Keratinocyte (primary cell): ENCODE data around the gene CEACAM18. TPM values are rescaled to one million over a fixed set of nuclear protein-coding genes. Genes with fewer than 3 reads are reported as not detected.

Source experiments
- DNase-seq: peaks from one replicate; pipeline ENCODE4 v3.0.0-alpha.2; 2011; ENCODE audit warnings: low read depth, missing footprints, low spot score
- FAIRE-seq: peaks from 2 replicates; lab custom pipeline; 2011; peaks lifted over from hg19 to GRCh38; lab: Jason Lieb, UNC
- H2AFZ ChIP-seq: 2 replicates; pipeline ENCODE4 v1.6.0; 2012; ENCODE audit warnings: low read length, control low read depth, inconsistent platforms; ENCODE audit not compliant: control insufficient read depth
- H3K27ac ChIP-seq: 2 replicates; pipeline ENCODE4 v1.5.1; 2011; ENCODE audit warnings: low read length; ENCODE audit not compliant: control insufficient read depth, insufficient read depth
- H3K27me3 ChIP-seq: 3 replicates; pipeline ENCODE4 v1.6.0; 2011; ENCODE audit warnings: low read length; ENCODE audit not compliant: control insufficient read depth, insufficient read depth; ENCODE audit errors: extremely low read depth
- H3K36me3 ChIP-seq, 2 experiments: 2 replicates in 1 of 2; 3 replicates in 1 of 2; pipeline ENCODE4 v1.5.1; 2011; ENCODE audit warnings: low read length in 2 of 2, mild to moderate bottlenecking in 1 of 2; ENCODE audit not compliant: control insufficient read depth in 2 of 2, insufficient read depth in 2 of 2; ENCODE audit errors: extremely low read depth in 1 of 2
- H3K4me1 ChIP-seq: 3 replicates; pipeline ENCODE4 v1.5.1; 2011; ENCODE audit warnings: low read length; ENCODE audit not compliant: control insufficient read depth, insufficient read depth; ENCODE audit errors: extremely low read depth
- H3K4me2 ChIP-seq: 3 replicates; pipeline ENCODE4 v1.6.0; 2011; ENCODE audit warnings: low read depth, low read length; ENCODE audit not compliant: control insufficient read depth, insufficient read depth; ENCODE audit errors: extremely low read depth
- H3K4me3 ChIP-seq, 3 experiments: fragments of 200-600 bp in 1 of 3; sonication (generic) in 1 of 3; 2 replicates in 2 of 3; 3 replicates in 1 of 3; pipeline ENCODE4 v1.5.1; 2011 to 2016; ENCODE audit warnings: low read length in 3 of 3, mild to moderate bottlenecking in 3 of 3, control low read depth in 2 of 3, inconsistent platforms in 1 of 3, low read depth in 1 of 3, mixed read lengths in 1 of 3, mixed run types in 1 of 3, moderate library complexity in 1 of 3; ENCODE audit not compliant: control insufficient read depth in 2 of 3, insufficient read depth in 2 of 3; ENCODE audit errors: extremely low read depth in 1 of 3
- H3K79me2 ChIP-seq: 2 replicates; pipeline ENCODE4 v1.6.0; 2012; ENCODE audit warnings: low read length; ENCODE audit not compliant: control insufficient read depth, insufficient read depth
- H3K9ac ChIP-seq: 3 replicates; pipeline ENCODE4 v1.6.0; 2011; ENCODE audit warnings: low read length; ENCODE audit not compliant: control insufficient read depth, insufficient read depth; ENCODE audit errors: extremely low read depth
- H3K9me1 ChIP-seq: 3 replicates; pipeline ENCODE4 v1.6.0; 2011; ENCODE audit warnings: low read length; ENCODE audit not compliant: control insufficient read depth, insufficient read depth; ENCODE audit errors: extremely low read depth
- H3K9me3 ChIP-seq: 2 replicates; pipeline ENCODE4 v1.5.1; 2012; ENCODE audit warnings: low read depth, low read length; ENCODE audit not compliant: control insufficient read depth
- H4K20me1 ChIP-seq: 3 replicates; pipeline ENCODE4 v1.6.0; 2011; ENCODE audit warnings: low read length; ENCODE audit not compliant: control insufficient read depth, insufficient read depth; ENCODE audit errors: extremely low read depth
- EZH2 ChIP-seq: IDR thresholded peaks from one replicate; pipeline ENCODE4 v1.6.1; 2012; ENCODE audit warnings: inconsistent platforms, mild to moderate bottlenecking, low read length, moderate library complexity
- dilution Hi-C: fragments of 300-500 bp; cut with MboI; formaldehyde crosslinking; loops from one replicate; pipeline ENCODE4 v1.7.0; 2020; ENCODE audit warnings: low sequenced_read_pairs; ENCODE audit not compliant: extremely low pct_ligation_motif_present
- polyA plus RNA-seq, 5 experiments: library from polyadenylated mRNA; depleted of rRNA in 3 of 5; stranded (reverse) in 3 of 5; stranded (forward) in 1 of 5; unstranded in 1 of 5; fragments of >200 nt; gene quantifications; 1 replicate in 1 of 5; 2 replicates in 3 of 5; 3 replicates in 1 of 5; pipeline versions ENCODE4 v1.2.1 to v1.2.3, GENCODE V29; 2011 to 2012; ENCODE audit warnings: missing spikeins in 2 of 5, low read depth in 1 of 5, low replicate concordance in 1 of 5
- TF ChIP-seq, protein P1 (sequence below), 3 experiments: IDR thresholded peaks in 1 of 3; conservative IDR thresholded peaks in 1 of 3; optimal IDR thresholded peaks in 1 of 3; 2 replicates in 2 of 3; 3 replicates in 1 of 3; pipeline versions ENCODE3 to v1.5.1; 2011; ENCODE audit warnings: low read length in 3 of 3, mild to moderate bottlenecking in 3 of 3, moderate library complexity in 2 of 3, control low read depth in 1 of 3, inconsistent platforms in 1 of 3; ENCODE audit not compliant: insufficient read depth in 2 of 3; ENCODE audit errors: extremely low read depth in 1 of 3

CEACAM18 gene
- polyA plus RNA-seq, 1 donor (not counting 4 experiments of a cell fraction or from before 2014, with no cell fraction given) = not detected

DNA sequence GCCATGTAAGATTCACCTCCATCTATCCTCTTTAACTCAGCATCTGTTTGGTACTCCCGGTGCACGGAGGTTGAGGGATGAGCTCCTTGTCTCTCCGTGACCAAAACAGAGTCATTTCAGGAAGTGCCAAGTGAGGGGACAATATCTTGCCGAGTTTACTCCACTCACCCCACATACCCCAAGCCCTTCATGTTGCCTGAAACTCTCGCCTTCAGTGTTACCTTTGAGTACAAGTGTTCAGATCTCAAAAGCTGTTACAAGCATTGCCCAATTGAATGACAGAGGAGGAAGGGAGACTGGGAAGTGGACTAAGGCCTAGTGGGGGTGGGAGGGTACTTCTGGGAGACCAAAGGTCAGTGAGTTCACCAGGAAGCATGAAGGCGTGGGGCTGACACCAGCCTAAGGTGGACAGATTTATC lies 29.3 kb downstream of the CEACAM18 start:
- no peaks in the 10 kb centered on the region for H3K79me2 ChIP-seq
- no peaks in the 10 kb centered on the region for H3K4me1 ChIP-seq
- no peaks in the 10 kb centered on the region for H3K9me3 ChIP-seq
- H3K27ac ChIP-seq = no peak overlapping the region
- H3K9me1 ChIP-seq = no peaks in the 10 kb centered on the region
- no peaks in the 10 kb centered on the region for H4K20me1 ChIP-seq
- no peaks in the 10 kb centered on the region for H3K27me3 ChIP-seq
- H3K36me3 ChIP-seq = no peaks in the 10 kb centered on the region
- no peak overlapping the region for H3K9ac ChIP-seq
- dilution Hi-C loops = no loop called here
- no peak overlapping the region for H3K4me2 ChIP-seq
- no peak for DNase-seq
- TF ChIP-seq, protein P1, sequence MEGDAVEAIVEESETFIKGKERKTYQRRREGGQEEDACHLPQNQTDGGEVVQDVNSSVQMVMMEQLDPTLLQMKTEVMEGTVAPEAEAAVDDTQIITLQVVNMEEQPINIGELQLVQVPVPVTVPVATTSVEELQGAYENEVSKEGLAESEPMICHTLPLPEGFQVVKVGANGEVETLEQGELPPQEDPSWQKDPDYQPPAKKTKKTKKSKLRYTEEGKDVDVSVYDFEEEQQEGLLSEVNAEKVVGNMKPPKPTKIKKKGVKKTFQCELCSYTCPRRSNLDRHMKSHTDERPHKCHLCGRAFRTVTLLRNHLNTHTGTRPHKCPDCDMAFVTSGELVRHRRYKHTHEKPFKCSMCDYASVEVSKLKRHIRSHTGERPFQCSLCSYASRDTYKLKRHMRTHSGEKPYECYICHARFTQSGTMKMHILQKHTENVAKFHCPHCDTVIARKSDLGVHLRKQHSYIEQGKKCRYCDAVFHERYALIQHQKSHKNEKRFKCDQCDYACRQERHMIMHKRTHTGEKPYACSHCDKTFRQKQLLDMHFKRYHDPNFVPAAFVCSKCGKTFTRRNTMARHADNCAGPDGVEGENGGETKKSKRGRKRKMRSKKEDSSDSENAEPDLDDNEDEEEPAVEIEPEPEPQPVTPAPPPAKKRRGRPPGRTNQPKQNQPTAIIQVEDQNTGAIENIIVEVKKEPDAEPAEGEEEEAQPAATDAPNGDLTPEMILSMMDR (optimal IDR thresholded peaks at IDR 0.05 in 1 of 3, IDR thresholded peaks at IDR 0.05 in 1 of 3, conservative IDR thresholded peaks at IDR 0.05 in 1 of 3; ENCODE audit: extremely low read depth in 1 of 3, insufficient read depth in 2 of 3, low read length in 3 of 3) = no peak
- TF ChIP-seq EZH2 = no peak
- H2AFZ ChIP-seq = no peak overlapping the region
- no peak overlapping the region for H3K4me3 ChIP-seq
- FAIRE-seq = no peak

DNA sequence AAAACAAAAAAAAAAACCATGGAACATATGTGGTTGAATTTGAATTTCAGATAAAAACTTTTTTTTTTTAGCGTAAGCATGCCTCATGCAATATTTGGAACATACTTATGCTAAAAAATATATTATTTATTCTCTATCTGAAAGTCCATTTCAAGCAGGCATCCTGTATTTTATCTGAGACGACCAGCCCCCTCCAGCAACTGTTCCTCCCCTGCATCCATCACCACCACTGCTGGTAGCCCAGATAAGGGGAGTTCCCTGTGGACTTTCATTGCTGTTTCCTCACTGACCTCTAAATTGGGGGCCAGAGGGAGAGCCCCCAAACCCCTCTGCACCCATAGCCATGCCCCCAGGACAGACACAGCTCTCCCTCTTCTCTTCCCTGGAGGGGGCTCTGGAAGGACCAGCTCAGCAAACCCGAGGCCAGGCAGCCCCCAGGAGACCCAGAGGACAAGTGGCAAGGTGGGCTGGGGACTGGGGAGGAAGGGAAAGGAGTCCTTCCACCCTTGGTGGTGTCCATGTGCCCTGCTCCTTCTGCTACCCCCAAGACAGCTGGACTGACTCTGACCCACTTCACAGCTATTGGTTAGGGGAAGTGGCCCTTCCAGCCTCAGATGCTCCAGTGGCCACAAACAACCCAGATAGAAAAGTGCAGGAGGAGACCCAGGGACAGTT lies 29.9 kb downstream of the CEACAM18 start:
- dilution Hi-C loops = no loop called here
- no peaks in the 10 kb centered on the region for H3K36me3 ChIP-seq
- no peak overlapping the region for H3K27ac ChIP-seq
- no peaks in the 10 kb centered on the region for H3K9me1 ChIP-seq
- TF ChIP-seq, protein P1 (optimal IDR thresholded peaks at IDR 0.05 in 1 of 3, IDR thresholded peaks at IDR 0.05 in 1 of 3, conservative IDR thresholded peaks at IDR 0.05 in 1 of 3; ENCODE audit: extremely low read depth in 1 of 3, insufficient read depth in 2 of 3, low read length in 3 of 3) = no peak
- TF ChIP-seq EZH2 = no peak
- no peaks in the 10 kb centered on the region for H3K27me3 ChIP-seq
- no peaks in the 10 kb centered on the region for H4K20me1 ChIP-seq
- no peak overlapping the region for H2AFZ ChIP-seq
- FAIRE-seq (no peak), DNase-seq (no peak)
- no peak overlapping the region for H3K4me3 ChIP-seq
- H3K4me1 ChIP-seq = no peaks in the 10 kb centered on the region
- no peak overlapping the region for H3K9ac ChIP-seq
- no peaks in the 10 kb centered on the region for H3K79me2 ChIP-seq
- no peaks in the 10 kb centered on the region for H3K9me3 ChIP-seq
- H3K4me2 ChIP-seq = no peak overlapping the region
